Ascending aorta (tissue), 2 donors: ENCODE results near the gene ANKFN1. TPM values are rescaled to one million over a fixed set of nuclear protein-coding genes. Genes with fewer than 3 reads are reported as not detected.

Source experiments
- DNase-seq, 2 donors: peaks; one replicate each; pipeline ENCODE4 v3.0.0-alpha.2; 2019; ENCODE audit warnings: low spot score in 2 of 2
- H3K27ac ChIP-seq, 2 donors: fragments of 200-600 bp; sonication (generic); one replicate each; pipeline ENCODE4 v1.5.1; 2016 to 2017; ENCODE audit warnings: mild to moderate bottlenecking in 1 of 2
- H3K27me3 ChIP-seq: fragments of 200-600 bp; sonication (generic); one replicate; pipeline ENCODE4 v1.5.1; 2017
- H3K36me3 ChIP-seq, 2 donors: fragments of 200-600 bp; sonication (generic); one replicate each; pipeline ENCODE4 v1.5.1; 2016
- H3K4me1 ChIP-seq, 2 donors: fragments of 200-600 bp; sonication (generic); one replicate each; pipeline ENCODE4 v1.5.1; 2016 to 2017; ENCODE audit warnings: mild to moderate bottlenecking in 1 of 2
- H3K4me3 ChIP-seq, 2 donors: fragments of 200-600 bp; sonication (generic); one replicate each; pipeline ENCODE4 v1.5.1; 2016 to 2017; ENCODE audit warnings: mild to moderate bottlenecking in 1 of 2
- H3K9me3 ChIP-seq, 2 donors: fragments of 200-600 bp; sonication (generic); one replicate each; pipeline ENCODE4 v1.5.1; 2016
- intact Hi-C: fragments of 100-400 bp; cut with DNase I; formaldehyde crosslinking; loops from one replicate; pipeline ENCODE4 v1.15.1; 2023
- total RNA-seq: library from RNA; depleted of rRNA; stranded (reverse); fragments of >200 nt; gene quantifications from one replicate; pipeline ENCODE4 v1.1.0, GENCODE V29; 2016
- TF ChIP-seq, protein P1 (sequence below), 3 experiments: fragments of 200-600 bp in 2 of 3; fragments of 450-650 bp in 1 of 3; sonication (generic) in 2 of 3; IDR thresholded peaks; one replicate each; pipeline ENCODE4 v1.5.1; 2016 to 2019; ENCODE audit warnings: antibody characterized with exemption in 3 of 3, mild to moderate bottlenecking in 1 of 3, moderate library complexity in 1 of 3

The ANKFN1 gene
- total RNA-seq, 1 donor from 2014 or later = not detected

DNA sequence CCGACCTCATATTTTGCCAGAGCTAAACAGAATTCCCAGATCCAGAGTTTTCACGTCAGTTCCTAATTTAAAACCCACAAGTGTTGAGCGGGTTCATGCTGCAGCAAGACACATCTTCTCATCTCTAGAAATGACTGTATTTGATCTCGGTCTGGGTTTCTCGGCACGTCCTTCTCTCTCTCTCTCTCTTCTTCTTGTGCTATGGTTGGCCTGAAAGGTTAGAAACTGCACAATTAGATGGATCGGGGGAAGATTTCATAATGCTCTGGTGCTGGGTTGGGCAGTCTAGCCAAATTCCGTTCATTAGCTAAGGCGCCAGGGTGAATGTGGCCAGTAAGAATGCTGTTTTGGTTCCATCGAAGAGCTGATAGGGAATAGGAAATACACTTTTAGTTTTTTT lies 281.3 kb downstream of the ANKFN1 start:
- TF ChIP-seq, protein P1, sequence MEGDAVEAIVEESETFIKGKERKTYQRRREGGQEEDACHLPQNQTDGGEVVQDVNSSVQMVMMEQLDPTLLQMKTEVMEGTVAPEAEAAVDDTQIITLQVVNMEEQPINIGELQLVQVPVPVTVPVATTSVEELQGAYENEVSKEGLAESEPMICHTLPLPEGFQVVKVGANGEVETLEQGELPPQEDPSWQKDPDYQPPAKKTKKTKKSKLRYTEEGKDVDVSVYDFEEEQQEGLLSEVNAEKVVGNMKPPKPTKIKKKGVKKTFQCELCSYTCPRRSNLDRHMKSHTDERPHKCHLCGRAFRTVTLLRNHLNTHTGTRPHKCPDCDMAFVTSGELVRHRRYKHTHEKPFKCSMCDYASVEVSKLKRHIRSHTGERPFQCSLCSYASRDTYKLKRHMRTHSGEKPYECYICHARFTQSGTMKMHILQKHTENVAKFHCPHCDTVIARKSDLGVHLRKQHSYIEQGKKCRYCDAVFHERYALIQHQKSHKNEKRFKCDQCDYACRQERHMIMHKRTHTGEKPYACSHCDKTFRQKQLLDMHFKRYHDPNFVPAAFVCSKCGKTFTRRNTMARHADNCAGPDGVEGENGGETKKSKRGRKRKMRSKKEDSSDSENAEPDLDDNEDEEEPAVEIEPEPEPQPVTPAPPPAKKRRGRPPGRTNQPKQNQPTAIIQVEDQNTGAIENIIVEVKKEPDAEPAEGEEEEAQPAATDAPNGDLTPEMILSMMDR (IDR thresholded peaks at IDR 0.05) = no peak
- Histone ChIP-seq H3K36me3 (no peaks in the 10 kb centered on the region), H3K9me3 (no peaks in the 10 kb centered on the region), H3K4me1 (no peaks in the 10 kb centered on the region), H3K27ac (no peak overlapping the region), H3K27me3 (no peaks in the 10 kb centered on the region), H3K4me3 (no peak overlapping the region)
- intact Hi-C loops = no loop called here
- DNase-seq = no peak

- Histone ChIP-seq H3K9me3 (no peaks in the 10 kb centered on the region), H3K27me3 (no peaks in the 10 kb centered on the region), H3K4me3 (no peak overlapping the region), H3K27ac (no peak overlapping the region), H3K4me1 (no peaks in the 10 kb centered on the region), H3K36me3 (no peaks in the 10 kb centered on the region)
- intact Hi-C loops = no loop called here
- DNase-seq = no peak
- TF ChIP-seq, protein P1 (IDR thresholded peaks at IDR 0.05) = no peak
These were observed 282.9 kb downstream of the ANKFN1 start for GRCh38 chr17:56436142-56436541.

DNA sequence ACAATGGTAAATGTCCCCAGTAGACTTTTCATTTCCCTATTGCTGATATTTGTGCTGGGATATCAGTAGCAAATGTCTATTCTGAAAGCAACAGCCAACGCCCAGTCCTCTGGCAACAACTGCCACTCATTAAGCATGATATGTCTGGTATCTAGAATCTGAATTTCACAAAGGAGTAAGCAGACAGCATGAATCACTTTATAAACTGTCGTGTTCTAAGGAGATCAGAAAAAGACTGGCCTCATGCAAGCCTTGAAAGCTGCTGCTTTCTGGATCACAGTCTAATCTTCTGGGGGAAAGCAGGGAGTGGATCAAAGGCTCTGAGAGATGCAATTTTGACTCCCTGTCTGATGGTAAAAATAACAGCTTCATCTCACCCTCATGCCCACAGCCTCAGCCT lies 287.1 kb downstream of the ANKFN1 start:
- Histone ChIP-seq H3K36me3 (no peaks in the 10 kb centered on the region), H3K27ac (no peak overlapping the region), H3K9me3 (no peaks in the 10 kb centered on the region), H3K4me3 (no peak overlapping the region), H3K4me1 (no peaks in the 10 kb centered on the region), H3K27me3 (no peaks in the 10 kb centered on the region)
- intact Hi-C loops = no loop called here
- TF ChIP-seq, protein P1 (IDR thresholded peaks at IDR 0.05) = no peak
- no peak for DNase-seq

GRCh38 chr17:56441308-56441707 lies 288.0 kb downstream of the ANKFN1 start:
- Histone ChIP-seq H3K27ac (no peak overlapping the region), H3K4me3 (no peak overlapping the region), H3K27me3 (no peaks in the 10 kb centered on the region), H3K9me3 (no peaks in the 10 kb centered on the region), H3K4me1 (no peaks in the 10 kb centered on the region), H3K36me3 (no peaks in the 10 kb centered on the region)
- intact Hi-C loops = no loop called here
- DNase-seq = no peak
- TF ChIP-seq, protein P1 (IDR thresholded peaks at IDR 0.05) = no peak

GRCh38 chr17:56445692-56446411 lies 292.6 kb downstream of the ANKFN1 start:
- Histone ChIP-seq H3K4me3 (no peak overlapping the region), H3K27ac (no peak overlapping the region), H3K9me3 (no peaks in the 10 kb centered on the region), H3K36me3 (no peaks in the 10 kb centered on the region), H3K27me3 (no peaks in the 10 kb centered on the region), H3K4me1 (no peaks in the 10 kb centered on the region)
- intact Hi-C loops = no loop called here
- TF ChIP-seq, protein P1 (IDR thresholded peaks at IDR 0.05) = no peak
- no peak for DNase-seq

DNA sequence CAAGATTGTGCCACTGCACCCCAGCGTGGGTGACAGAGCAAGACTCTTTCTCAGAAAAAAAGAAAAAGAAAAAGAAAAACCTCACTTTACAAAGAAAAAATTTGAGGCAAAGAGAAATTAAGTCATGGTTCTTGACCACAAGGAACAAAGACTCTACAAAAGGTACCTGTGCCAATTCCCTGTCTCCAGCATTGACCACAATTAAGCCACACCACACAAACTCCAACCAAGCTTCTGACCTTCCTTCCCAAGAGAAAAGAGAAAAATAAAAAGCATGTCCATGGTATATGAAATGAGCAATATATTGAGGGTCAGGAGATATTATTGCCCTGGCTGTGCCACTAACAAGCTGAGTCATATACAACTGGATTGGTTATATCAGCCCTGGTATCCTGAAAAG lies 293.9 kb downstream of the ANKFN1 start:
- no peaks in the 10 kb centered on the region for H3K27me3 ChIP-seq
- TF ChIP-seq, protein P1 (IDR thresholded peaks at IDR 0.05) = no peak
- no peaks in the 10 kb centered on the region for H3K4me1 ChIP-seq
- H3K27ac ChIP-seq = no peak overlapping the region
- no peak overlapping the region for H3K4me3 ChIP-seq
- no peaks in the 10 kb centered on the region for H3K9me3 ChIP-seq
- no peaks in the 10 kb centered on the region for H3K36me3 ChIP-seq
- no peak for DNase-seq
- intact Hi-C loops = no loop called here
